GM12878 (cell line): ENCODE results near the gene CCR5AS.

Experiments used
- ATAC-seq: fragments of 200-7000 bp; cut with Tn5 transposase; 3 replicates; pipeline ENCODE4 v1.9.1; 2020; ENCODE audit warnings: mild to moderate bottlenecking, moderate library complexity
- BruUV-seq: library from RNA; stranded (reverse); fragments of 400-500 nt; replicated peaks from 2 replicates; lab custom pipeline; 2021; lab: Mats Ljungman, UMichigan
- CTCF ChIA-PET: fragments of 300-600 bp; sonication (Branson Sonifier 250); formaldehyde crosslinking; extraction: SDS; loops from one replicate; lab custom pipeline; 2021; ENCODE audit warnings: inconsistent platforms; lab: Yijun Ruan, JAX
- POLR2A ChIA-PET: fragments of 350-600 bp; formaldehyde crosslinking; extraction: SDS; loops from one replicate; lab custom pipeline; 2021; ENCODE audit warnings: inconsistent platforms; lab: Charles Lee
- RAD21 ChIA-PET: fragments of 300-600 bp; sonication (Branson Sonifier 250); formaldehyde crosslinking; loops from one replicate; lab custom pipeline; 2023; ENCODE audit warnings: antibody characterized with exemption; ENCODE audit not compliant: unreplicated experiment; lab: Charles Lee
- SMC1A ChIA-PET: fragments of 300-600 bp; sonication (Branson Sonifier 250); formaldehyde crosslinking; loops from one replicate; lab custom pipeline; 2023; ENCODE audit not compliant: unreplicated experiment, uncharacterized antibody; lab: Charles Lee
- DNase-seq: peaks from one replicate; pipeline ENCODE4 v3.0.0-alpha.2; 2011; ENCODE audit warnings: low read depth, low spot score
- FAIRE-seq: peaks from 3 replicates; lab custom pipeline; 2011; peaks lifted over from hg19 to GRCh38; lab: Jason Lieb, UNC
- H2AFZ ChIP-seq: 2 replicates; pipeline ENCODE4 v1.6.0; 2011; ENCODE audit warnings: low read depth, low read length, control low read depth; ENCODE audit not compliant: control insufficient read depth
- H3K27ac ChIP-seq: 2 replicates; pipeline ENCODE4 v1.5.1; 2011; ENCODE audit warnings: control low read depth; ENCODE audit not compliant: control insufficient read depth, insufficient read depth
- H3K27me3 ChIP-seq, 2 experiments: replicated peaks in 1 of 2; 2 replicates each; pipeline versions ENCODE4 v1.6.0 to v1.6.1; 2011; ENCODE audit warnings: low read length in 1 of 2; ENCODE audit not compliant: control insufficient read depth in 2 of 2, insufficient read depth in 2 of 2
- H3K36me3 ChIP-seq, 2 experiments: 2 replicates each; pipeline ENCODE4 v1.5.1; 2011; ENCODE audit warnings: low read length in 1 of 2; ENCODE audit not compliant: control insufficient read depth in 2 of 2, insufficient read depth in 2 of 2
- H3K4me1 ChIP-seq: 2 replicates; pipeline ENCODE4 v1.6.1; 2011; ENCODE audit warnings: mild to moderate bottlenecking, low read length, moderate library complexity, mixed read lengths; ENCODE audit not compliant: control insufficient read depth, insufficient read depth
- H3K4me2 ChIP-seq: 2 replicates; pipeline ENCODE4 v1.6.0; 2011; ENCODE audit warnings: control low read depth; ENCODE audit not compliant: control insufficient read depth, insufficient read depth
- H3K4me3 ChIP-seq: fragments of 200-600 bp; sonication (generic); 2 replicates; pipeline ENCODE4 v1.5.1; 2016
- H3K79me2 ChIP-seq: 2 replicates; pipeline ENCODE4 v1.6.0; 2011; ENCODE audit warnings: low read length; ENCODE audit not compliant: control insufficient read depth, insufficient read depth
- H3K9ac ChIP-seq: 2 replicates; pipeline ENCODE4 v1.8.0; 2011; ENCODE audit warnings: low read length, control low read depth, mixed read lengths; ENCODE audit not compliant: control insufficient read depth, insufficient read depth
- H3K9me3 ChIP-seq: replicated peaks from 3 replicates; pipeline ENCODE4 v1.5.1; 2011; ENCODE audit warnings: mild to moderate bottlenecking, low read length; ENCODE audit not compliant: control insufficient read depth, insufficient read depth
- H4K20me1 ChIP-seq: 2 replicates; pipeline ENCODE4 v1.6.0; 2011; ENCODE audit not compliant: control insufficient read depth, insufficient read depth
- BHLHE40 ChIP-seq, 2 experiments: fragments of 450-650 bp in 1 of 2; IDR thresholded peaks; 2 replicates each; pipeline ENCODE4 v1.6.1; 2011 to 2017; ENCODE audit warnings: low read depth in 2 of 2, borderline replicate concordance in 1 of 2, improper control_type of control experiment in 1 of 2, low read length in 1 of 2, mild to moderate bottlenecking in 1 of 2
- ETV6 ChIP-seq, 2 experiments: fragments of 450-650 bp in 1 of 2; IDR thresholded peaks in 1 of 2; conservative IDR thresholded peaks in 1 of 2; 2 replicates each; pipeline ENCODE4 v1.6.1; 2014; ENCODE audit warnings: antibody characterized with exemption in 1 of 2, borderline replicate concordance in 1 of 2, low read depth in 1 of 2, mild to moderate bottlenecking in 1 of 2, moderate library complexity in 1 of 2
- PAX8 ChIP-seq: fragments of 450-650 bp; IDR thresholded peaks from 2 replicates; pipeline ENCODE4 v1.6.1; 2017; ENCODE audit warnings: mild to moderate bottlenecking, moderate library complexity
- RELA ChIP-seq: fragments of 450-650 bp; IDR thresholded peaks from 2 replicates; pipeline ENCODE4 v1.8.0; 2014; ENCODE audit warnings: borderline replicate concordance; ENCODE audit not compliant: partially characterized antibody
- SP1 ChIP-seq: IDR thresholded peaks from one replicate; pipeline ENCODE4 v1.6.1; 2011; ENCODE audit warnings: low read depth, low read length
- ZNF274 ChIP-seq: IDR thresholded peaks from one replicate; pipeline ENCODE4 v1.8.0; 2011; ENCODE audit not compliant: insufficient read length, insufficient read depth
- WGBS: methylation state at CpG from one replicate; pipeline ENCODE4 v1.1.6; 2016; ENCODE audit warnings: low lambda C conversion rate; ENCODE audit not compliant: insufficient replicate concordance, insufficient coverage; ENCODE audit errors: missing lambda C conversion rate; 5-methylcytosine and 5-hydroxymethylcytosine counted together
- in situ Hi-C: fragments of 300-500 bp; cut with MboI; formaldehyde crosslinking; loops from 9 replicates; pipeline ENCODE4 v1.14.3; 2018; ENCODE audit warnings: mixed read lengths
- intact Hi-C: fragments of 100-400 bp; cut with micrococcal nuclease; formaldehyde crosslinking; loops from one replicate; pipeline ENCODE4 v1.14.2; 2022; ENCODE audit not compliant: unreplicated experiment
- TF ChIP-seq, protein P1 (sequence below): fragments of 450-650 bp; IDR thresholded peaks from 2 replicates; pipeline ENCODE4 v1.6.1; 2017; ENCODE audit warnings: mild to moderate bottlenecking, moderate library complexity
- TF ChIP-seq, protein P2 (sequence below): fragments of 450-650 bp; IDR thresholded peaks from 2 replicates; pipeline ENCODE4 v1.6.1; 2016; ENCODE audit warnings: mild to moderate bottlenecking

Gene CCR5AS

GRCh38 chr3:46422617-46423016, 15.8 kb upstream of the CCR5AS start:
- ChIA-PET SMC1A (no interaction called here), CTCF (no interaction called here), RAD21 (no interaction called here), POLR2A (no interaction called here)
- H3K36me3 ChIP-seq: no peaks in the 10 kb centered on the region
- in situ Hi-C loops (no loop called here), intact Hi-C loops (no loop called here)
- H3K27ac ChIP-seq: no peak overlapping the region
- no peak overlapping the region for H2AFZ ChIP-seq
- BruUV-seq: no TSS peak
- H3K9me3 ChIP-seq: no peaks in the 10 kb centered on the region; the same call in 2 of the 3 replicates
- H3K4me1 ChIP-seq: no peaks in the 10 kb centered on the region
- TF ChIP-seq, protein P1, sequence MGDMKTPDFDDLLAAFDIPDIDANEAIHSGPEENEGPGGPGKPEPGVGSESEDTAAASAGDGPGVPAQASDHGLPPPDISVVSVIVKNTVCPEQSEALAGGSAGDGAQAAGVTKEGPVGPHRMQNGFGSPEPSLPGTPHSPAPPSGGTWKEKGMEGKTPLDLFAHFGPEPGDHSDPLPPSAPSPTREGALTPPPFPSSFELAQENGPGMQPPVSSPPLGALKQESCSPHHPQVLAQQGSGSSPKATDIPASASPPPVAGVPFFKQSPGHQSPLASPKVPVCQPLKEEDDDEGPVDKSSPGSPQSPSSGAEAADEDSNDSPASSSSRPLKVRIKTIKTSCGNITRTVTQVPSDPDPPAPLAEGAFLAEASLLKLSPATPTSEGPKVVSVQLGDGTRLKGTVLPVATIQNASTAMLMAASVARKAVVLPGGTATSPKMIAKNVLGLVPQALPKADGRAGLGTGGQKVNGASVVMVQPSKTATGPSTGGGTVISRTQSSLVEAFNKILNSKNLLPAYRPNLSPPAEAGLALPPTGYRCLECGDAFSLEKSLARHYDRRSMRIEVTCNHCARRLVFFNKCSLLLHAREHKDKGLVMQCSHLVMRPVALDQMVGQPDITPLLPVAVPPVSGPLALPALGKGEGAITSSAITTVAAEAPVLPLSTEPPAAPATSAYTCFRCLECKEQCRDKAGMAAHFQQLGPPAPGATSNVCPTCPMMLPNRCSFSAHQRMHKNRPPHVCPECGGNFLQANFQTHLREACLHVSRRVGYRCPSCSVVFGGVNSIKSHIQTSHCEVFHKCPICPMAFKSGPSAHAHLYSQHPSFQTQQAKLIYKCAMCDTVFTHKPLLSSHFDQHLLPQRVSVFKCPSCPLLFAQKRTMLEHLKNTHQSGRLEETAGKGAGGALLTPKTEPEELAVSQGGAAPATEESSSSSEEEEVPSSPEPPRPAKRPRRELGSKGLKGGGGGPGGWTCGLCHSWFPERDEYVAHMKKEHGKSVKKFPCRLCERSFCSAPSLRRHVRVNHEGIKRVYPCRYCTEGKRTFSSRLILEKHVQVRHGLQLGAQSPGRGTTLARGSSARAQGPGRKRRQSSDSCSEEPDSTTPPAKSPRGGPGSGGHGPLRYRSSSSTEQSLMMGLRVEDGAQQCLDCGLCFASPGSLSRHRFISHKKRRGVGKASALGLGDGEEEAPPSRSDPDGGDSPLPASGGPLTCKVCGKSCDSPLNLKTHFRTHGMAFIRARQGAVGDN: no peak
- TF ChIP-seq, protein P2, sequence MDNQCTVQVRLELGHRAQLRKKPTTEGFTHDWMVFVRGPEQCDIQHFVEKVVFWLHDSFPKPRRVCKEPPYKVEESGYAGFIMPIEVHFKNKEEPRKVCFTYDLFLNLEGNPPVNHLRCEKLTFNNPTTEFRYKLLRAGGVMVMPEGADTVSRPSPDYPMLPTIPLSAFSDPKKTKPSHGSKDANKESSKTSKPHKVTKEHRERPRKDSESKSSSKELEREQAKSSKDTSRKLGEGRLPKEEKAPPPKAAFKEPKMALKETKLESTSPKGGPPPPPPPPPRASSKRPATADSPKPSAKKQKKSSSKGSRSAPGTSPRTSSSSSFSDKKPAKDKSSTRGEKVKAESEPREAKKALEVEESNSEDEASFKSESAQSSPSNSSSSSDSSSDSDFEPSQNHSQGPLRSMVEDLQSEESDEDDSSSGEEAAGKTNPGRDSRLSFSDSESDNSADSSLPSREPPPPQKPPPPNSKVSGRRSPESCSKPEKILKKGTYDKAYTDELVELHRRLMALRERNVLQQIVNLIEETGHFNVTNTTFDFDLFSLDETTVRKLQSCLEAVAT: no peak
- no peak for TF ChIP-seq PAX8
- TF ChIP-seq ZNF274: no peak
- no peak for TF ChIP-seq ETV6 (conservative IDR thresholded peaks at IDR 0.05 in 1 of 2, IDR thresholded peaks at IDR 0.05 in 1 of 2; ENCODE audit: borderline replicate concordance in 1 of 2, low read depth in 1 of 2)
- TF ChIP-seq SP1: no peak
- no peak for TF ChIP-seq BHLHE40 (IDR thresholded peaks at IDR 0.05; ENCODE audit: borderline replicate concordance in 1 of 2, low read depth in 2 of 2, low read length in 1 of 2)
- no peak for TF ChIP-seq RELA
- H3K9ac ChIP-seq: no peak overlapping the region
- WGBS: 57% methylated on average over 6 of the region's 6 CpGs
- H3K27me3 ChIP-seq: no peaks in the 10 kb centered on the region; a peak in 1 of 4 replicates
- no peak for ATAC-seq
- no peak for DNase-seq
- H3K4me3 ChIP-seq: no peak overlapping the region
- H4K20me1 ChIP-seq: no peaks in the 10 kb centered on the region
- no peaks in the 10 kb centered on the region for H3K79me2 ChIP-seq
- no peak overlapping the region for H3K4me2 ChIP-seq
- FAIRE-seq: no peak
